ENCODE data around the gene CIAPIN1. TPM values are rescaled to one million over a fixed set of nuclear protein-coding genes. Genes with fewer than 3 reads are reported as not detected.
A peak's percentile ranks its signal among the peaks of the same experiment; 100 is the strongest.

CIAPIN1 gene
- total RNA-seq = 60.4 and 60.9 TPM in 2 replicates

DNA sequence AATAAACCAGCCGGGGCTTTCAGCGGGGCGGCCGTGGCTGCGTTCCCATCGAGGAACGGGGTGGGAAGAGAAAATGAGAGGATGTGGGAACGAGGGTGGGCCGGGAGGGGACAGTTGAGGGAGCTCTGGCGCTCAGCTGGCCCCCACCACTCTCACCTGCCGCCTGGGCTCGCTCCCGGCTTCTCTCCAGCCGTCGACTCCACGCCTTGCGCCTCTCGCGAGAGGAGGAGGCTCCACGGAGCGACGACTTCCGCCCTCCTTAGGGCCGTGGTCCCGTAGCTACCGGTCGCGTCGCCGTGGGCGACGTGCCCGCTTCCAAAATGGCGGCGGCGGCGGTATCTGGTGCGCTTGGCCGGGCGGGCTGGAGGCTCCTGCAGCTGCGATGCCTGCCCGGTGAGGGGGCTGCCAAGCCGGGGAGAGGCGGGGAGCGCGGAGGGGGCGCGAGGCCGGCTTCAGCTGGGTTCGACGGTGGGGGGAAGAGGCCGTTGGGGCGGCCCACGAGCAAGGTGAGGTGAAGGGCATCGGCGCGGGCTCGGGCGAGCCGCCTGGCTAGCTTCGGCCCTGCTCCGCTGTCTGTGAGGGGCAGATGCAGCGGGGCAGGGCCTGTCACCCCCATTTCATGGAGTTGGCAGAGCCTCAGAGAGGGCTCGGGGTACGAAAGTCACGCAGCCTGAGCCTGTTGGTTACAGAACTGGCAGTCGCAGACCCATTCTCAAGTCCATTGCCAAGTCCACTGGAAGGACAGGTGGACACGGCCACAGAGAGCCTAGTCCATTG is at the start of gene CIAPIN1, which contains the start of gene COQ9:
Gene CIAPIN1, minus strand, starts transcription at position 200 of the 777 bp plus-strand sequence. CDS start 6,457 bp downstream, outside the sequence.
Gene COQ9, plus strand, starts transcription at position 294 of the 777 bp plus-strand sequence. Its CDS starts 27 bp downstream, at position 321.
- peak; percentile 95 to 97 for DNase-seq (ENCODE audit: low read depth in 2 of 2)

GRCh38 chr16:57493767-57494166 is 46.6 kb upstream of the CIAPIN1 start:
- DNase-seq (ENCODE audit: low read depth in 2 of 2) = no peak

DNA sequence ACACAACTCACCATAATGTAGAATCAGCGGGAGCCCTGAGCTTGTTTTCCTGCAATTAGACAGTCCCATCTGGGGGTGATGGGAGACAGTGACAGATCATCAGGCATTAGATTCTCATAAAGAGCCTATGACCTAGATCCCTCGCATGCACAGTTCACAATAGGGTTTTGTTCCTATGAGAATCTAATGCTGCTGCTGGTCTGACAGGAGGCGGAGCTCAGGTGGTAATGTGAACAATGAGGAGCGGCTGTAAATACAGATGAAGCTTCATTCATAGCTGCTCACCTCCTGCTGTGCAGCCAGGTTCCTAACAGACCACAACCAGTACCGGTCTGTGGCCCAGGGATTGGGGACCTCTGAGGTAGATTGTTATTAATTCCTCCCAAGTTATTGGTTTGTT is 42.0 kb upstream of the CIAPIN1 start:
- DNase-seq (ENCODE audit: low read depth in 2 of 2) = no peak

DNA sequence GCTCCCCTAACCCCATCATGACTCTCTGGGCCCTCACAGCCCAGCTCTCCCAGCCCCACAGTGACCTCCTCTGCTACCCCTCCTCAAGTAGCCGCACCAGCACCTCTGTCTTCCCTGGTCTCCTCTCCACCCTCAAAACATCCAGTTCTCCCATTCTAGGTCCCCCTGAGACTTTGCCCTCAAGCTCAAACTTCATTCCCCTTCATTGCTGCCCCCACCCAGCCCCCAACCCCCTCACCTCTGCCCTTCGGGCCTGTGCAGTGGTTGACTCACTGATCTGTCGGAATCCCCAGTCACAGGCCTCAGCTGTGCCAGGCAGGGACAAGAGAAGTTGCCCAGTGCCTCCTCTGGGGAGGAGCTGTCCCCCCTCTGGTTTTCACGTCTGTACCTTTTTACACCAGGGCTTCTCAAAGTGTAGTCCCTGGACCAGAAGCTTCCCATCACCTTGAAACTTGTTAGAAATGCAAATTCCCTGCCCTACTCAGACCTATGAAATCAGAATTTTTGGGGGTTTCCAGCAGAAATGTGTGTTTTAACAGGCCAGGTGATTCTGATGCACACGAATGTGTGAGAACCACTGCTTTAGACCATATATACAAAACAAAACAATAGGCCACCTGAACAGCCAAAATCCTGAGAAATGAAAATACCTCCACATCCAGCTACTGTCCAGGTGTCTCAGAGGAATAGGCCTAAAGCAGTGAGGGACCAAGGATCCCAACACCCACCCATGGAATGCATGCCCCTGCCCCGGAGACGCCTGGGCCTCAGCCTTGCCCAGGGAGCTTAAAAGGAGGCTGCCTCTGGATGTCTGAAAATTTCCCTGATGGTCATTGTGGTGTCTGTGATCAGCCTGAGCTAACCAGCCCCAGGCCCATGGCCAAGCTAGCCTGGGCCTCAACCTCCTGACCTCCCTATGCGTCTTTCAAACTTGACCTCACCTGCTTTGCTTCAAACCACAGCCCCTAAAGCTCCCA is 40.0 kb upstream of the CIAPIN1 start:
- no peak for DNase-seq (ENCODE audit: low read depth in 2 of 2)

DNA sequence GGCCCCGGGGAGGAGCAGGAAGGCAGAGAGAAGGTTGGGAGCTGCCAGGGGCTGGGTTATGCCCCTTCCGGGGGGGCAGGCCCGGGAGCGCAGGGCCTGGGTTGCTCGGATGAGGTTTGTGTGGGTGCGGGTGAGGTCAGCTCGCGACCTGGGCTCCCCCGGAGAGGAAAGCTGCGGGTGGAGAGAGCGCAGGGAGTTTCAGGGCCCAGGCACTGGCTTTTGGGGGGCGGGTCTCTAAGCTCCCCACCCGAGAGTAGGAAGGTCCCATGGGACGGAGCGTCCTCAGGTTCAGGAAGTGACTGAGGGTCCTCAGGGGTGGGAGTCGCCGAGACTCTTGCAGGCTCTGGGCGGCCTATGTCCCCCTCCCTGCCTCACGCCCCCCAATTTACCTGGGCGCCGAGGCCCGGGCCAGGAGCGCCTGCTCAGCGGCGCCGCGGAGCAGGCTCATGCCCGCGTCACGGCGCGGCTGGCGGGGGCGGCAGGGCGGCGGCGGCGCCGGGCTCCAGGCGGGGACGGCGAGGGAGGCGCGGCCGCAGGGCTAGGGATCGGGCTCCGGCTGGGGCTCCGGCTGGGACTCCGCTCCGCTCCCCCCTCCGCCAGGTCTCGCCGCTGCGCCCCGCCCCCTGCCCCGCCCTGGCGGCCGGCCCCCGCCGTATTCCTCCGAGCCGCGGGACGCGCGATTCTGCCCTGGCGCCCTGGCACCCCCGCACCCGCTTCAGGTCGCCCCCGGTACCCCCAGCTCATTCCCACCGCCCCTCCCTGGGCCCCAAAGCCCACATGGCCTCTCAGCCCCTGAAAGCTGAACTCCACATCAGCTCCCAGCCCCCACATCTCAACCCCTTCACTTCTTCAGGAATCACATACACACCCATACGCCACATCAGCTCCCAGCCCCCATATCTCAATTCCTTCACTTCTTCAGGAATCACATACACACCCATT is 39.0 kb upstream of the CIAPIN1 start, which contains the start of gene DOK4:
Gene DOK4, minus strand, starts transcription at position 578 of the 942 bp plus-strand sequence. CDS start 6,986 bp downstream, outside the sequence.
- DNase-seq (ENCODE audit: low read depth in 2 of 2) = peak; percentile 54 to 64

DNA sequence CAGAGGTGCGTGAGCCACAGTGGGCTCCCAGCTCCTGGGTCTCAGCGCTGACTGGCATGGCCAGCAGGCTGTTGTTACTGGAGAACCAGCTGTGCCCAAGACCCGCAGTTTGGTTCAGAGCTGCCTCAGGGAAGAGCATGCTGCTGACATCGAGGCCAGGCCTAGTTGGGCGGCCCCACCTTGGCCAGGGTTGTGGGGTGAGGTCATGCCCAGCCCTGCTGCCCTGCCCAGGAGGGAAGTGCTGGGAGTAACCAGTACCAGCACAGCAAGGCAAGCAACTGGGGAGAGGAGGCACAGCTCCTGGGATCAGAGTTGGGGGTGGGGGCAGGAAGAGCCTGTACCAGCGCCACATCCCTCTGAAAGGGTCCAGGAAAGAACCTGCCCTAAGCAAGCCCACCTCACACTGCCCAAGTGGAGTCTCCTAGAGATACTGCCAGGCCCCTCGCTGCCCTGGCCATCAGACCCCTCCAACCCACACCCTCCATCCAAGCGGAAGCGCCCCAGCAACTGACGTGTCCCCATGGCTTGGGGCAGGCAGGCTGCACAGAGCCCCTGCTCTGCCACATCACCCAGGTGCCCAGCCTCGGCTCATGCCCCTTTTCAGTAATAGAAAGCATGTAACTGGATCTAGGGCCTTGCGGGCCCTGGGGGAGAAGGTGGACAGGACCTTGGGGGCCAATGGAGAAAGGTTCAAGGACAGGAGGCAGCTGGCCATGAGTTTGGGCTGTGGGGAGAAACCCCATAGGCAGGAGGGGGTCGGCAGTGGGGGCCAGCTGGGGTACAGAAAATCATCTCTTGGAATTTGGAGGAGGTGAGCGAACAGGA is 38.1 kb upstream of the CIAPIN1 start:
- no peak for DNase-seq (ENCODE audit: low read depth in 2 of 2)

DNA sequence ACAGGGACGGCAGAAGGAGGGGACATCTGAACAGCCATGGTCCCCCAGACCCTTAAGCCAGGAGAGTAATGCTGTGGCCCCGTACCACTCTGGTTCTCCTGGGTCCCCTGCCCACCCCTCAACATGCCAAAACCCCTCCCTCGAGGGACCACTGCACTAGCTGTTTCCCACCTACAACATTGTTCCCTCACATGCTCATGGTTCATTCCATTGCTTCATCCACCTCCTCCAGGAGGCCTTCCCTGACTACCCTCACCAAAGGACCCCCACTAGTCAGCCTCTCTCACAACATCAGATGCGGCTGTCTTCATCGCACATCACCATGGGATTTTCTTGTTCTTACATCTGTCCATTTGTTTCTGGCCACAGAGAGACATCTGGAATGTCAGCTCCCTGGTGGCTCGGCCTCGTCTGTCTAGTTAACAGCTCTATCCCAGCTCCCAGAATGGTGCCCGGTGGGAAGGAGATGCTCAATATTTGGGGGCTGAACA is 37.4 kb upstream of the CIAPIN1 start:
- DNase-seq (ENCODE audit: low read depth in 2 of 2) = no peak

DNA sequence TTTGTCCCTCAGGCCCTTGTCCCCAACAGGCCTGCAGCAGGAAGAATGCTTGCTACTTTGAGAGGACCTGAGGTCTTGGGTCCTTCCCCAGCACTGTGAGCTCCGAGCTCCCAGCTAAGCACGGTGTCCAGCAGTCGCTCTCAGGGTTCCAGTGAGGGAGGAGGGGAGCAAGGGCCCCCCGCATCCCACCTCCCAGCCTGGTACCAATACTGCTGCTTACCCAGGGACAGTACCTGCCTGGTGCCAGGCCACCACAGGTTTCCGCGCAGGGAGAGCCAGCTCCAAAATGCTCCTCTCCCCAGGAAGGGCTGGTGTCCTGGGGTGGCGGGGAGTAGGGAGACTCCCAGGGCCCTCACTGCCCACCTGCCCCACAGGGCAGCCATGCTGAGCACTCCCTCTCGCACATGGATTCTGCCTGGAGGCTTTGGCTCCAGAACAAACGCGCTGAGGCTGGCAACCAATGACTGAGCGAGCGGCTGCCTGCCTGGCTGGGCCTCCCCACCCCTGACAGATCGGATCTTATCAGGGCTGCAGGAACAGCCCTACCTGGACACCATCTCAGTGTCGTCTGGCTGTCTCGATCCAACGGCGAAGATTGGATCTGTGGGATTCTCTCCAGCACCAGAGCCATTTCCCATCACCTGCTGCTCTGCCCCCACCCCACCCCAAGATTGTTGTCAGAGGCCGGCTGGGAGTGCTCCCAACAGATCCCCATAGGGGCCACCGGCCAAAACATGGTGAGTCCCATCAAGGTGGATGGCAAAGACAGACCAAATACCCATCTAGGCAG is 36.7 kb upstream of the CIAPIN1 start:
- no peak for DNase-seq (ENCODE audit: low read depth in 2 of 2)

GRCh38 chr16:57482845-57483545 is 35.8 kb upstream of the CIAPIN1 start:
- DNase-seq (ENCODE audit: low read depth in 2 of 2) = no peak

- no peak for DNase-seq (ENCODE audit: low read depth in 2 of 2)
These were observed 34.2 kb upstream of the CIAPIN1 start for GRCh38 chr16:57481421-57481820.

GRCh38 chr16:57480754-57481230 is 33.6 kb upstream of the CIAPIN1 start:
- no peak for DNase-seq (ENCODE audit: low read depth in 2 of 2)

DNA sequence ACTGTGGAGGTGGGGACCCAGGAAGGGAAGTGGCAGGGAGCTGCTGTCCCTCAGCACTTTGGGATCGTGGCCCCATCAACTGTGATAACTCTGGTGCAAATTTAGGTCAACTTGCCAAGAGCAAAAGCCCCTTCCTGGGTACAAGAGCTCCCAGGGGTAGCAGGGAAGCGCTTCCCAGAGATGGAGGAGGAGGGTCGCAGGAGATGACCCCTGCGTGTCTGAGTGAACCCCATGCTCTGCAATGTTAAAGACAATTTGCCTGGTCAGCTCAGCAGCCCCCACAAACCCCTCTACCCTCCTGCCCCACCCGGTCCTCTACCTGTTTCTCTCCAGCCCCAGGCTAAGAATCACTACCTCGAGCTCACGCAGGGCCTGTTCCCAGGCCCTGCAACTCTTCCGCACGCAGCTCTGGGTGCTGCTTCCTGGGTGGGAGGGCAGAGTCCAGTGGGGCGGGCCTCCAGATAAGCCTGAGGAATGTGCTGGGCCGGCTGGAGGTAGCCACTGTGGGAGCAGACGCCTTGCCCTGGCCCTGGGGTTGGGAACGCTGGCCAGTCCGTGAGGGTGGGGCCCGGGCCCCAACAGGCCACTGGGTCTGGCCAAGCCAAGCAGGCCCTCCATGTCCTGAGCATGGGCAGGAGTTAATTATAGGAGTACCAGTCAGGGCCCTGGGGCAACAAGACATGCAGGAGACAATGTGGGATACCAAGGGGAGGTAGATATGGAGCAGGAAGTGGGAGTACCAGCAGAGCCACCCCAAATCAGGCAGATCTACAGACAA is 33.0 kb upstream of the CIAPIN1 start:
- no peak for DNase-seq (ENCODE audit: low read depth in 2 of 2)

DNA sequence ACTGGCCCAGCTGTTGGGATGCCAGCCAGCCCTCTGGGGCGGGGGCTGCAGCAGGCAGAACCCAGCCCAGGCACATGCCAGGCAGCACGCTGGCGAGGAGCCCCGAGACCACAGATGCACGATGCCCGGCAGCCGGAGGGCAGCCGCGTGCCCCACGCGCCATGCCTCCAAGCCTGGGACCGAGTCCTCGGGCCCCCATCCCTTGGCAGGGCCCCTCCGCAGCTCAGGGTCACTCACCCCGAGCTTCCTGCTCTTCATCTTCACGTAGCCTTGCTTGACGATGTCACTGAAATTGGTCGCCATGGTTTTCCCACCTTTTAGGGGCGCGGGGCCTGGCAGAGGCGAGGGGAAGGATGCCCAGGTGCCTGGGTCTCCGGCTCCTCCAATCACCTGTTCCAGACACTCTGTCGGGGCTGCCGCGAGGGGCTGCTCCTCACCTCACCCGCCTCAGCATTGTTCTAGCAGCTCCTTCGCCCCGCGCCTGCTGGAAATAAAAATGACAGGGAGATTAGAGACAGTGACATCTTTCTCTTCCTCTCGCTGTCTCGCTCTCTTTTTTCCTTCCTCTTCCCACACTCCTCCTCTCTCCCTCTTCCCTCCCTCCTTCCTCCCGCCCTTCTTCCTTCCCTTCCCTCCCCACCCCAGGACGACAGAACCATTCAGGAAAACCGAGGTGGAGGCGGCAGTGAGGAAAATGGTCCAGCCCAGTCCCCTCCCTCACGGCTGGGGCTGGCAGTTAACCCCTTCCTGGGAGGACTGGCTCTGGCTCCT is 32.2 kb upstream of the CIAPIN1 start:
- peak; percentile 28 to 40 for DNase-seq (ENCODE audit: low read depth in 2 of 2)

DNA sequence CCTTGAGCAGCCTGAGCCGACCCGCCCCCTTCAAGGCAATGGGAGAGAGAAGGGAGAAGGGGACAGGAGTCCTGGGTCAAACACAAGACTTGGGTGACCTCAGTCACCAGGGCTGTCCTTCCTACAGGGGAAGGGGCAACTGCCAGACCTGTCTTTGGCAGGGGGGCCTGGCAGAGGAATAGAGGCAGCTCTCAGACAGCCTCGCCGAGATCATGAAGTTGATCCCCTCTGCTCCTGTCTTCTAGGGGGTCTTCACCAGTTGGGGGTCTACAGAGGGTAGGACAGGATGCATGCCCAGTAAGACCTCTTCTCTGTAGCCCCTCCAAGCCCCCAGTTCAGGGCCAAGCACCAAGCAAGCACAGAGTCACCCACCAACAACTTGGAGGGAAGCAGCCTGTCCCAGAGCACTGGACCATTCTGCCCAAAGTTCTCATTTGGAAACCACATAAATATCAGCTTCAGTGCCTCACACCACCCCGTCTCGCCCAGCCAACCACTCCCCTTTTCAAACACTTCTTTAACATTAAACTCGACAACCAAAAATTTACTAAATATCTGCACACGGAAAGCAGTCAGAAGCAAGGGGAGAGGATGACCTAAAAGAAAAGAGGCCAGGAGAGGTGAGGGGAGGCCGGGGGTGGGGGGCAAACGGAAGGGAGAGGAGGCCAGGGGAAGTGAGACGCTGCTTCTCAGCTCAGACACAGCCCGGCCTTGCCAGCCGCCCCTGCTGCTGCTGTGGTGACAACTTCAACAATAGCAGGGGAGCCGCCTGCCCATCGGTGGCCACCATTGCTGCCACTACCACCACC is 31.4 kb upstream of the CIAPIN1 start:
- peak in 1 of 2 donors; percentile 20 for DNase-seq (ENCODE audit: low read depth in 2 of 2)

GRCh38 chr16:57477531-57478202 is 30.5 kb upstream of the CIAPIN1 start:
- no peak for DNase-seq (ENCODE audit: low read depth in 2 of 2)

All from lung microvascular endothelial cell (primary cell).